GM18858 (cell line): ENCODE results near the gene ST6GALNAC5.
"Not testable (repeated sequence)": the region's sequence is repeated elsewhere in the genome, so short reads cannot be mapped to it uniquely, and the experiment has no call there.

Source experiments
- ATAC-seq: cut with Tn5 transposase; IDR thresholded peaks from one replicate; pipeline ENCODE4 v1.9.1; 2021; ENCODE audit not compliant: unreplicated experiment

ST6GALNAC5 gene

DNA sequence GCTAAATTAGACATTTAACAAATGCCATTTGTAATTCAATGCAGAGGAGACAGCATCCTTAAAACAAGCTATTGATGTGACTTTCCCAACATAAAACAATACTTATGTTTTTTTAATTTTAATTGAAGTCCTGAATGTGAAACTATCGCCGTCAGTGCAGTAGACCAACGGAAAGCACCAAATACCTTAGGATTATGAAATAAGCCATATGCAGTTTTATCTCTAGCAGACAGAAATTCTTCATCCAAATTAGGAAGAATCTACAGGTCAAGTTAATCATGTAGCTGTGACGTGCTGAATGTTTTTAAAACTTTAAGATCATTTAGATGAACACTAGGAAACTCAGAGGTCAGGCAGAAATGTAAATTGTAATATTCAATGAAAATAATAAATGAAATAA lies 714 bp upstream of the ST6GALNAC5 start:
- ATAC-seq = no peak

DNA sequence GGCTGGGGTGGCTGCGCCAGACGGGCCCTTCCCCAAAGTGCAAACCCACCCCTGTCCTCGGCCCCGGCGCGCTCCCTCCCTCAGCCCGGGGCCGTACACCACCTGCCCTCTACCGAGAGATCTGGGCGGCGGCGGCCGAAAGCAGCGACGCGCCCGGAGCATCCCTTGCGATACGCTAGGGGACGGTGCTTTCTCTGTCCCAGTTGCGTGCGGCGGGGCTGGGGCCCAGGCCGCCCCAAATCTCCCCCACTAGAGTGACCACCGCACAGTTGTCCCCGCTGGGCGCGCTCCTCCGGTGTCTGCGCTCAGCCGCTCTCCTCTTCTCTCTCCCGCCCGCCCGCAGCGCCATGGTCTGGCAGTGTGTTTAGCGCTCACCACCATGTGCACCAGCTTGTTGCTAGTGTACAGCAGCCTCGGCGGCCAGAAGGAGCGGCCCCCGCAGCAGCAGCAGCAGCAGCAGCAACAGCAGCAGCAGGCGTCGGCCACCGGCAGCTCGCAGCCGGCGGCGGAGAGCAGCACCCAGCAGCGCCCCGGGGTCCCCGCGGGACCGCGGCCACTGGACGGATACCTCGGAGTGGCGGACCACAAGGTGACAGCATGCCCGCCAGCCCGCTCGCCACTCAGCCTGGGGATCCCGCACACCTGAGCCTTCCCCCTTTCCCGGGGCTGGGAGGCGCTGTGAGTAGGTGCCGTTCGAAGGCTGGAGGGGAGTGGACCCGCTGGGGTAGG lies 1.0 kb downstream of the ST6GALNAC5 start:
- no peak for ATAC-seq

DNA sequence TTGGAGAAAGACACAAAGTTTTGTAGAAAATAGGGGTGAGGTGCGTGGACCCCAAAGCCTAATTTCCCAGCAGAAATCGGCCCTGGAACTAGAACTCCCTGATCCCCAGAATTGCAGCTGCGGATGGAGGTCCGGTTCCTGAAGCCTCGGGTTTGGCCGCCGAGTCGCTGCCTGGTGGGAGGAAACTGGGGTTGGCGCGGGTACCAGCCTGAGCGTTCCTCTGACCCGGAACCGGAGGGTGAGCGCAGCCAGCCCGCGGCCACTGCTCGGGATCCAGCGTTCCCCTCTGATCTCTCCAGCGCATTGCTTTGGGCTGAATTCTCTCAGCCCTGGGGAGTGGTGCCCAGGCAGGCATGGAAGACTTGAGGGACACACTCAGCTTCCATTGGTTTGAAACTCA lies 1.6 kb downstream of the ST6GALNAC5 start:
- ATAC-seq = no peak

DNA sequence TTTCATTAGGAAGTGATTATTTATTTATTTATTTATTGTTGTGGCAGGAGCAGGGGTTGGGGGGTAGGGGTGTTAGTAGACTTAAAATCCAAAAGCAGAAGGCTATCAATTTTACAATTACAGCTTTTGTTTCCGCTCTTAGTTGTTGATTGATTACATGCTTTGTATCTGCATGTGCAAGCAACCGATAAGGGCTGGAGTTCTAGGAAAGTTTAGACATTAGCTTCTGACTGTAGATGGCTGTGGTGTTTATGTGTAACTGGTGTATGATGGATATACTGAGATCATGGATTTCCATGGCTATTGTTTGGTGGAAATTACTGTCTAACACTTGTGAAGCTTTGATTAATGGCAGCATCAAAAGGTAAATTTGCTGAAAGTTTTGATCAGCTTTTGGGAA lies 2.8 kb downstream of the ST6GALNAC5 start:
- no peak for ATAC-seq

DNA sequence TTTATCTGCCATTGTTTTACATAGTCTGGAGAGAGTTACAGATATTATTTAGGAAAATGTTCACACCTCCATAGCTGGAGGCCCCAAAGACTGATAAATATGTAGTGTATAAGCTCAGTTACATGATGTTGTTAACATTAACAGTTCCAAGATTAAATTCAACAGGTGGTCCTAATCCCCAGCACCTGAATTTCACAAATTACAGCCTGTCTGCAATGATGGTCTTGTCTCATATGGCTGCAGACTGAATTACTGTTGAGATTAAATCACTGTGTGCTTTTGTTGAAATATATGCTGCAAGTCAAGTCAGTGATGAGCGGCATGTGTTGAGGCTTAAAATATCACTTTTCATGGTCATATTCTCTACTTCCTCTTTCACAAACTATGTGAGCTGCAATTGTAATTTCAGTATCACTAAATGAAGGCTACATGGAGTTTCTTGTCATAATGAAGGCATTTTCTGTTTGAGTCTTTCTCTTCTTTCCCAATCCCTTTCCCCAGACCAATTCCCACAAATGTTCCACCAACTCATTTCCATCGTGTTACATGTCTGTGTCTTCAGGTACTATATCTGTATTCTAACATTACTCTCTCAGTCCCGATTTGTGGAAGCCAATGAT lies 4.2 kb downstream of the ST6GALNAC5 start:
- peak; percentile 99 for ATAC-seq

DNA sequence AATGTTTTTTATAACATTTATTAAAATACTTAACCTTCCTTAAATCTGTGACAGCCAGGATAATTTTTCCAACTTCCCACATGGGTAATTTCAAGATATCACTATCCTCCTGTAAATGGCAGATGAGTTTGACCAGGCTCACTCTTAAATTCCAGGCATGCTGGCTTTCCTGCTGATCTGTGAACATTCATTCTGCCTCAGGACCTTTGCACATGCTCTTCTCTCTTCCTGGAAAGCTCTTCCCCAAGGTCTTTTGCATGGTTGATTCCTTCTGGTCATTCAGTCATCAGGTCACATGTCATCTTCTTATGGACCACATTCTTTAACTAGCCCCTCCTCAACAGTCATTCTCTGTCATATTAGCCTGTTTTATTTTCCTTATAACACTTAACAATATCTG lies 5.7 kb downstream of the ST6GALNAC5 start:
- no peak for ATAC-seq

DNA sequence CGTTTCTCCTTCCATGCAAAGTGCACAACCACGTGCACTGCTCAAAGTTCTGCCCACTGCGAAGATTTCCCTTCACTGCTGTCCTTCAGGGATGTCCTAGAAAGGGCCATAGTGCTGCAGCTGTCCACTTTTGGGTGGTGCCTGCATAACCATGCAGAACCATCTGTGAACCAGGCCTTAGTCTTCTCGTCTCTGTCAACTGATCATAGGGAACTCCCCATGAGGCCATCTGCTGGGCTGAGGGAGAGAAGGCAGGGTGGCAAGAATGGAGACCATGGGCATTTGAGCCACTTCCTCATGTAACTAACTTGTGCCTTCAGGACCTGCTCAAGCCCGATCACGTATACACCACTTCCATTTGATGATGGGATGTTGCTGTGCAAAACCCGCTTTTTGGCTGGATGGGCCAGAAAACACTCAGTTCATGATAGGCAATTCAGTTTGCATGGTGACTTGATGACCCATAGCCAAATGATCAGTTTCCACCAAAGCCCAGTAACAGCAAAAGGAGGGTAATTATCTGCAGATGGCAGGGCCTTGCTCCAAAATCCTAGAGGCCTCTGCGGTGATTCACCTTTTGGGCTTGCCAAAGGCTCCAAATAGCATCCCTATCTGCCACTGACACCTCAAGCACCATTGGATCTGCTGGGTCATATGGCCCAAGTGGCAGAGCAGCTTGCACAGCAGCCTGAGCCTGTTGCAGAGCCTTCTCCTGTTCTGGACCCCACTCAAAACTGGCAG lies 9.5 kb downstream of the ST6GALNAC5 start:
- ATAC-seq = no peak

DNA sequence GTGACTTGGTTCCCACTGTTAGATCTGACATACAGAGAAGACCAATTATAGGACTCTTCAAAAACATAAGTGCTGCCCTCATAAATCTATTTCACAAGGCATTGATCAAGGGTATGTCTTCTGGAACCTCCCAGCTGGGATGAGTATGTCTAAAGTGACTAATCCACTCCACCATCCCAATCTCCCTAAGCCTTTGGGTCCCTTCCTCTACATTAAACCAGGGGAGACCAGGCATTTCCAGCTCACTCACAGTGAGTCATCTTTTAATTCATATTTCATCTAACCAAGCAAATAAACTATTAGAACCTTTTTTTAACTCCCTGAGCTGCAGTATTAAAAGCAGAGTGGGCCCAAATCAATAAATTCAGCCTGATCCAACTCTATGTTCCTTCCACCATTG lies 11.7 kb downstream of the ST6GALNAC5 start:
- not testable (repeated sequence) for ATAC-seq

DNA sequence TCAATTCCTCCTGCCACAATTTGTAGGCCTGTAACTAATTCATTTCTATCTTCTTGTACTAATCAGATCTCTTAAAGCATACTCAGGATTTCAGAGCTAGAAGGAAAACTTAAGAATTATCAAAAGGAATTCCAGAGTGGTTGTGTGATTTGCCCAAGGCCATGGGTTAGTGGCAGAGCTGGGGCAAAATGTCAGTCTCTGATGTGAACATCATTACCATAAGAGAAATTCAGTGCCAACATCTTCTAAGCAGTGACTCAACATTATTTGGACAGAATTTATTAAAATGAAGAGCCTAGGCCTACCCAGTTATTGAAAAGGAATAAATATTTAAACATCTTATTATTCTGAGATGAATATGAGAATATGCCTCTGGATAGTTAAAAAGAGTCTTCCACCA lies 14.5 kb downstream of the ST6GALNAC5 start:
- no peak for ATAC-seq

DNA sequence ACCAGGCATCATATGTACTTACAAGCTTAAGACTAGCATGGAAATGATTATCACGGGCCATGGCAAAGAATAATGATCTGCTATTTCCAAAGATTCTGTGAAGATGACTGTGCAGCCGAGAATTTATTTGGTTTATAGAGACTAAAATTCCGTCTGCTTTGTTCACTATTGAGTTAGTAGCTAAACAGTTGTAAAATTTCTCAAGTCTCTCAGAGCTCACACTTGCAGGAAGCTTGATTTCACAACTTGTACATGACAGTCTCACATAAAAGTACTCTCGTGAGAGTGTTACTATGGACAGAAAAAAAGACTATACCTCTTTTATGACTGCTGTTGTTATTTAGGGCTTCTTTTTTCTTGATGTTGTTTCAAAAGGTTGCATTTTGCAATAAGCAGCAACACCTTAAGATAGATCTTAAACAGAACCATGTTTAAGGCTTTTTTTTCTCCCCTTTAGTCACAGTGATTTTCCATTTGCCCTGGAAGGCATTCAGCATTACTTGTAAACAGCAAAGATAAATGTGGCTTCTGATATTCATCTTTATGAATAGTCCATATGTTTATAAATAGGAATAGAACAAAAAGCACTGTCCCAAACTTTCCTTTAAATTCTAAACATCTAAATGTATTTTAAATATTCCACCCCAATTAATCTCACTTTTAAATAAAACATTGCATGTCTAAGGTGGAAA lies 24.8 kb downstream of the ST6GALNAC5 start:
- ATAC-seq = no peak

DNA sequence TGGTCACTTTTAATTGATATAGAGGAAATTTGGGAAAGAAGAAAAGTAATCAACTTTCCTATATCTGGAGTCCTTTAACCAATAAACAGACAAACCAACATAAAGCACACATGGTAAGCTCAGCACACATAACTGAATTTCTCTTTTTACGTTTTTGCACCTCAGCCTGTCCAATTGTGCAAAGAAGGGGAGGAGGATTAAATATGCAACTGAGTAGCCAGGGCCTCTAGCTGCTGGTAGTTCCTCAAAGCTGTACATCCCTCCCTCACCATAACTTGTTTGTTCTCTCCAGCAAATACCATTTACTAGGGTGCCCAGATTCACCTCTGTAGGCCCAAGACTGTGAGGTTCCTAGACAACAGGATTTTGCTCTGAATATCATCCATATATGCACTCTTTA lies 25.4 kb downstream of the ST6GALNAC5 start:
- no peak for ATAC-seq

DNA sequence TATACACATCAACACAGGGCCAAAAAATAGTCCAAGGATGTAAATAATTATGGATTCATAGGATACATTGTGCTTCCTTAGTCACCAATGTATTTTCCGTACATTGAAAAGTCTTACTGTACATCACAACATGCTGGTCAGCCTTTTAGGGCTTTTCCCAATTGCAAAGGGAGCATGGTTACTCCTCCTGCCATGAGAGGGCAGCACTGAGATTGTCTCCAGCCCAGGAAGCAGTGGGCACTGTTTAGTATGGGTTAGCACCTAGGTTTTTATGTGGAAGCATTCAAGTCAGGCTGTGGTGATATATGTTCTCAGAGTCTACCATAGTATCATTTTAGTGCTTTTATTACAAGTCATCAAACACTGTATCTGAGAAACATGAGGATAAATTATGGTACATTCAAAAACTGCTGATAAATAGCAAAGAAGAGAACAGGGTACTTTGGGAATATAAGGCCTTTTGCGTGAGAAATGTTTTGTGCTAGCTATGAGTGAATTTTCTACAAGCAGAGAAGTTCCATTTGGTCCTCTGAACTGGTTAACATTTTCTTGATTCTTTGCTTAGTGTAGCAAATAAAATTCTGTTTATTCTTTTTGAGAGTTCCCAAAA lies 34.0 kb downstream of the ST6GALNAC5 start:
- ATAC-seq = peak; percentile 98

DNA sequence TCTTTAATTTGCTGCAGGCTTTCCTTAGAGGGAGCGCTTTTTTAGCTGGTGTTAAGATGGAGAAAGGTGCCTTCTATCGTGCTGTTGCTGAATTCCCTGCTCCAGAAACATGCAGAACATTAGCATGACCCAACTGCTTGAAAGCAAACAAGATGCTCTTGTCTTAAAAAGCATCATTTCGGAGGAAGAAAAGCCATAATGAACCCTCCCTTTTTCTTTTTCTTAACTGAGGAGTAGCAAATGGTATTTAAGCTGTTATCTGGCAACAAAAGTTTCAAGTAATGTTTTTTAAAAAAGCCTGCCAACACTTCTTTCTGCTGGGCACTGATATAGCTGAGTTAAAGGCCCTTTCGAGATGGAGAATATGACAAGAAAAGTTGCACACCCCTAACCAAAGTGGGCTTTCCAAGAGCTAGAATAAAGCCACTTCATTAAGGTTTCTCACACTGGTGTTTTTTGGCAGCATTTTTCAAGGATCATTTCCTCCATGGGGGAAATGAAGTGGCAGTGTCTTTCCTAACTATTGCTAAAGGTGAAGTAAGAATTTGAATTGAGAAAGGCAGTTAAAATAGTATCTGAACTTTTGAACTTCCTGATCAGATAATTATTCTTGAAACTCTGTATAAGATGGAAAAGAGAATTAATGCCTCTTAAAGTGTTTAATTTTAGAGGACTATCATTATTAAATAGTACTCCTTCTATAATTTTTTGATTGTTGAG lies 38.8 kb downstream of the ST6GALNAC5 start:
- ATAC-seq = no peak

DNA sequence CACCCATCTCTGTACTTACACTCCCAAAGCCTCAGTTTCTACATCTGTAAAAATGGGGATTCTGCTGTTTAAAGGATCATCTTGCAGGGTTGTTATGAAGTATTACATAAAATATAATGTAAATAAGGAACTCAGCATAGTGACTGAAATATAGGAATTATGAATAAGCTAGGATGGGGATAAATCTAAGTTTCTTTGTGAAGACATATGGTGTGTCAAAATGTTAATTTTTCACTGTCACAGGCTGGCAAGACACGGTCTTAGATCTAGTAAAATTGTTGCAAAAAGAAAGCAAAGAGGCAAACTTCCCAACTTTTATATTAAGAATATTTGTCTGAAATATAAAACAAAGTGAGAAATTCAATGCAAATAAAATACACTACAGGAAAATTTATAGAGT lies 42.0 kb downstream of the ST6GALNAC5 start:
- ATAC-seq = no peak

DNA sequence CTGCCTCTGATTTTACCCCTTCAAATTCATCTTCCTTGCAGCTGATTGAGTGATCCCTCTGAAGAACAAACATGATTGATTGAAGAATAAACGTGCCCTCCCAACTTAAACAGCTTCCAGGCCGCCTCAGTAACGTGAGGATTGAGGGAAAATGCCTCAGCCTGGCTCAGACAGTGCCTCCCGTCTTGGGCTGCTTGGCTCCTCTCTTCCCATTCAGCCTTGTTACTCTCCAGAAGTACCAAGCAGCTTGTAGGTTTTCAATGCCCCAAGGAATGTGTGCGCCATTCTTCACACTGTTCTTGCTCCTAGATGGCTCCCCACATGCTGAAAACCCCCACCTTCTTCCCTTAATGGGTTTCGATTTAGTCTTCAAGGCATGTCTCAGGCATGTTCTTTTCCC lies 51.8 kb downstream of the ST6GALNAC5 start:
- ATAC-seq = no peak

DNA sequence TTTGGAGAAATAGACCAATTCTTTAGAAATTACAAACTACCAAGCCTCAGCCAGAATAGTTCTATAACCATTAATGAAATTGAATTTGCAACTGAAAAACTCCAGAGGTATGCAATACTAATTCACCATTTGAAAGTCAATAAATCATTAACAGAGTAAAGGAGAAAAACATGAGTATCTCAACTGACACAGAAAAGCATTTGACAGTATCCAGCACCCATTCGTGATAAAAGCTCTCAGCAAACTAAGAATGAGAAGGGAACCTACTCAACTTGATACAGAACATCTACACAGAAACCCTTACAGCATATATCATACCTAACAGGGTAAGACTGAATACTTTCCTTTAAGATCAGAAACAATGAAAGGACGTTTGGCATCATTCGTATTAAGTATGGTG lies 54.3 kb downstream of the ST6GALNAC5 start:
- peak; percentile 33 for ATAC-seq

DNA sequence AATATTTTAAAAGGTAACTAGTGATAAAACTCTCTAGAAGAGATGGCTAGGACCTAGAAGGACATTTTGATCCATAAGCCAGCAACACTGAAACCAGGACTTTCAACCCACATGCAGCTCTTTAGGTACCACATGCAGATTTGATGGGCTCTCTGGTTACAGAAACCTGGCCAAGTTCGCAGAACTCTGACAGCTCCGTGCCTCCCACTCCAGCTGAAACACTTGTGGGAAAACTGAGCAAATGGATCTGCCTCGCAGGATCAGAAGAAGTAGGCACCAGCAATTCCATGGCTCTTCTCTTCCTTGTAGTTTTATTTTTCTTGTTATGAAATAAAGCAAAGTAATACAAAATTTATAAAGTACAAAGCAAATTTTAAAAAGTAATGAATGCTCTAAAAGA lies 58.5 kb downstream of the ST6GALNAC5 start:
- no peak for ATAC-seq

DNA sequence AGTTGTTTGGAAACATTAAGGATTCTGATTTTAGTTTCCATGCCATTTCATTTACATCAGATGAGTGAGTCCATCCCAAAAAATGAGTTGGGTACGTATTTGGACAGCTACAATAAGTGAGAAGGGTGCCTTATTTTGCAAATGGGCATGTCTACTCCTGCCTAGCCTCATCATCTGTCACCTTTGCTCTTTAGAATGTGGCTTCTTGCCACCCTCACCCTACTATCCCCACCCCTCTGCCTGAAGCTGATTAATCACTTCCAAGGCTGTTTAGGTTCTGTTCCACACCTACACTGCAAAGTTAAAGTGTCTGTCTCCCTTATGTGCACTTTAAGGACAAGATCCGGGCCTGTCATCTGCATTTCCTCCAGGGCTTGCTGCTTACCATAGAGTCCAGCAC lies 61.2 kb downstream of the ST6GALNAC5 start:
- ATAC-seq = no peak

DNA sequence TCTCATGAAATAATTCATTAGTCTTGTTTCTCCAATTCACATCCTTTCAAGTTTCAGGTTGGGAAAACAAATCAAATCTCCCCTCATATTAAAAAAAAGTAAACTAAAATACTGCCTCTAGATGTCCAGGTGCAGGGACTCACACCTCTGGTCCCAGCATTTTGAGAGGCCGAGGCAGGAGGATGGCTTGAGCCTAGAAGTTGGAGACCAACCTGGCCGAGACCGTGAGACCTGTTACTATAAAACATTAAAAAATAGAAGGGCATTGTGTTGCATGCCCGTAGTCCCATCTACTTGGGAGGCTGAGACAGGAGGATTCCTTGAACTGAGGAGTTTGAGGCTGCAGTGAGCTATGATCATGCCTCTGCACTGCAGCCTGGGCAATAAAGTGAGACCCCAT lies 61.9 kb downstream of the ST6GALNAC5 start:
- no peak for ATAC-seq
